ENCODE measurements around the gene C11orf68.
"Not testable (repeated sequence)": the region's sequence is repeated elsewhere in the genome, so short reads cannot be mapped to it uniquely, and the experiment has no call there.

Gene C11orf68

GRCh38 chr11:65958774-65959420 lies 40.0 kb upstream of the C11orf68 start:
- Histone ChIP-seq H3K36me3 (ENCODE audit: insufficient read depth, low read length) (peaks cover 2% of the 10 kb centered on the region), H3K9ac (ENCODE audit: insufficient read length) (no peak overlapping the region), H3K9me3 (ENCODE audit: low read depth, low read length) (no peaks in the 10 kb centered on the region), H3K27ac (no peak overlapping the region), H3K4me3 (no peak overlapping the region)
- TF ChIP-seq EZH2 (IDR thresholded peaks at IDR 0.05) (no peak), POLR2AphosphoS5 (IDR thresholded peaks at IDR 0.05; ENCODE audit: borderline replicate concordance, low read depth, low read length) (no peak), FOXP2 (optimal IDR thresholded peaks at IDR 0.05; ENCODE audit: control extremely low read depth, extremely low read length, insufficient read depth) (no peak)
- DNase-seq (ENCODE audit: low read depth, low spot score) = no peak

GRCh38 chr11:65958291-65958690 lies 39.4 kb upstream of the C11orf68 start:
- no peak overlapping the region for H3K9ac ChIP-seq (ENCODE audit: insufficient read length)
- no peaks in the 10 kb centered on the region for H3K36me3 ChIP-seq (ENCODE audit: insufficient read depth, low read length)
- DNase-seq (ENCODE audit: low read depth, low spot score) = no peak
- H3K4me3 ChIP-seq = no peak overlapping the region
- TF ChIP-seq EZH2 (IDR thresholded peaks at IDR 0.05) (no peak), POLR2AphosphoS5 (IDR thresholded peaks at IDR 0.05; ENCODE audit: borderline replicate concordance, low read depth, low read length) (no peak), FOXP2 (optimal IDR thresholded peaks at IDR 0.05; ENCODE audit: control extremely low read depth, extremely low read length, insufficient read depth) (no peak)
- H3K9me3 ChIP-seq (ENCODE audit: low read depth, low read length) = no peaks in the 10 kb centered on the region
- no peak overlapping the region for H3K27ac ChIP-seq

GRCh38 chr11:65954771-65955170 lies 35.9 kb upstream of the C11orf68 start:
- Histone ChIP-seq H3K27ac (no peak overlapping the region), H3K9ac (ENCODE audit: insufficient read length) (no peak overlapping the region), H3K36me3 (ENCODE audit: insufficient read depth, low read length) (no peaks in the 10 kb centered on the region), H3K4me3 (no peak overlapping the region), H3K9me3 (ENCODE audit: low read depth, low read length) (no peaks in the 10 kb centered on the region)
- DNase-seq (ENCODE audit: low read depth, low spot score) = no peak
- TF ChIP-seq EZH2 (IDR thresholded peaks at IDR 0.05) = no peak
- TF ChIP-seq FOXP2 (optimal IDR thresholded peaks at IDR 0.05; ENCODE audit: control extremely low read depth, extremely low read length, insufficient read depth) = no peak
- TF ChIP-seq POLR2AphosphoS5 (IDR thresholded peaks at IDR 0.05; ENCODE audit: borderline replicate concordance, low read depth, low read length) = no peak

- Histone ChIP-seq H3K27ac (no peak overlapping the region), H3K4me3 (no peak overlapping the region), H3K9me3 (ENCODE audit: low read depth, low read length) (no peaks in the 10 kb centered on the region), H3K9ac (ENCODE audit: insufficient read length) (no peak overlapping the region), H3K36me3 (ENCODE audit: insufficient read depth, low read length) (no peaks in the 10 kb centered on the region)
- DNase-seq (ENCODE audit: low read depth, low spot score) = no peak
- TF ChIP-seq EZH2 (IDR thresholded peaks at IDR 0.05) (no peak), POLR2AphosphoS5 (IDR thresholded peaks at IDR 0.05; ENCODE audit: borderline replicate concordance, low read depth, low read length) (no peak), FOXP2 (optimal IDR thresholded peaks at IDR 0.05; ENCODE audit: control extremely low read depth, extremely low read length, insufficient read depth) (no peak)
These were observed 34.6 kb upstream of the C11orf68 start for GRCh38 chr11:65953471-65953870.

- Histone ChIP-seq H3K9ac (ENCODE audit: insufficient read length) (no peak overlapping the region), H3K9me3 (ENCODE audit: low read depth, low read length) (no peaks in the 10 kb centered on the region), H3K27ac (no peak overlapping the region), H3K36me3 (ENCODE audit: insufficient read depth, low read length) (no peaks in the 10 kb centered on the region), H3K4me3 (no peak overlapping the region)
- DNase-seq (ENCODE audit: low read depth, low spot score) = no peak
- no peak for TF ChIP-seq FOXP2 (optimal IDR thresholded peaks at IDR 0.05; ENCODE audit: control extremely low read depth, extremely low read length, insufficient read depth)
- no peak for TF ChIP-seq POLR2AphosphoS5 (IDR thresholded peaks at IDR 0.05; ENCODE audit: borderline replicate concordance, low read depth, low read length)
- TF ChIP-seq EZH2 (IDR thresholded peaks at IDR 0.05) = no peak
These were observed 33.2 kb upstream of the C11orf68 start for GRCh38 chr11:65952052-65952521.

GRCh38 chr11:65951641-65952040 lies 32.8 kb upstream of the C11orf68 start:
- not testable (repeated sequence) for H3K36me3 ChIP-seq (ENCODE audit: insufficient read depth, low read length); DNase-seq (ENCODE audit: low read depth, low spot score); H3K4me3 ChIP-seq; H3K9me3 ChIP-seq (ENCODE audit: low read depth, low read length); H3K9ac ChIP-seq (ENCODE audit: insufficient read length); H3K27ac ChIP-seq

- H3K4me3 ChIP-seq; H3K36me3 ChIP-seq (ENCODE audit: insufficient read depth, low read length); H3K9ac ChIP-seq (ENCODE audit: insufficient read length); DNase-seq (ENCODE audit: low read depth, low spot score); H3K9me3 ChIP-seq (ENCODE audit: low read depth, low read length); H3K27ac ChIP-seq: not testable (repeated sequence)
These were observed 31.8 kb upstream of the C11orf68 start for GRCh38 chr11:65950711-65951110.

- Histone ChIP-seq H3K9ac (ENCODE audit: insufficient read length) (no peak overlapping the region), H3K9me3 (ENCODE audit: low read depth, low read length) (no peaks in the 10 kb centered on the region), H3K4me3 (no peak overlapping the region), H3K27ac (no peak overlapping the region), H3K36me3 (ENCODE audit: insufficient read depth, low read length) (no peaks in the 10 kb centered on the region)
- TF ChIP-seq FOXP2 (optimal IDR thresholded peaks at IDR 0.05; ENCODE audit: control extremely low read depth, extremely low read length, insufficient read depth) = no peak
- no peak for TF ChIP-seq EZH2 (IDR thresholded peaks at IDR 0.05)
- TF ChIP-seq POLR2AphosphoS5 (IDR thresholded peaks at IDR 0.05; ENCODE audit: borderline replicate concordance, low read depth, low read length) = no peak
- no peak for DNase-seq (ENCODE audit: low read depth, low spot score)
These were observed 28.8 kb upstream of the C11orf68 start for GRCh38 chr11:65947603-65948125.

GRCh38 chr11:65947133-65947532 lies 28.3 kb upstream of the C11orf68 start:
- Histone ChIP-seq H3K9ac (ENCODE audit: insufficient read length) (no peak overlapping the region), H3K36me3 (ENCODE audit: insufficient read depth, low read length) (no peaks in the 10 kb centered on the region), H3K9me3 (ENCODE audit: low read depth, low read length) (no peaks in the 10 kb centered on the region), H3K4me3 (no peak overlapping the region), H3K27ac (no peak overlapping the region)
- DNase-seq (ENCODE audit: low read depth, low spot score) = no peak
- no peak for TF ChIP-seq FOXP2 (optimal IDR thresholded peaks at IDR 0.05; ENCODE audit: control extremely low read depth, extremely low read length, insufficient read depth)
- no peak for TF ChIP-seq POLR2AphosphoS5 (IDR thresholded peaks at IDR 0.05; ENCODE audit: borderline replicate concordance, low read depth, low read length)
- TF ChIP-seq EZH2 (IDR thresholded peaks at IDR 0.05) = no peak
